Measurements from ENCODE around the gene C2orf92. TPM values are rescaled to one million over a fixed set of nuclear protein-coding genes. Genes with fewer than 3 reads are reported as not detected.

Gene C2orf92
- total and polyA plus RNA-seq, 8 donors: 7.6 to 30.9 (median 25.5) TPM

DNA sequence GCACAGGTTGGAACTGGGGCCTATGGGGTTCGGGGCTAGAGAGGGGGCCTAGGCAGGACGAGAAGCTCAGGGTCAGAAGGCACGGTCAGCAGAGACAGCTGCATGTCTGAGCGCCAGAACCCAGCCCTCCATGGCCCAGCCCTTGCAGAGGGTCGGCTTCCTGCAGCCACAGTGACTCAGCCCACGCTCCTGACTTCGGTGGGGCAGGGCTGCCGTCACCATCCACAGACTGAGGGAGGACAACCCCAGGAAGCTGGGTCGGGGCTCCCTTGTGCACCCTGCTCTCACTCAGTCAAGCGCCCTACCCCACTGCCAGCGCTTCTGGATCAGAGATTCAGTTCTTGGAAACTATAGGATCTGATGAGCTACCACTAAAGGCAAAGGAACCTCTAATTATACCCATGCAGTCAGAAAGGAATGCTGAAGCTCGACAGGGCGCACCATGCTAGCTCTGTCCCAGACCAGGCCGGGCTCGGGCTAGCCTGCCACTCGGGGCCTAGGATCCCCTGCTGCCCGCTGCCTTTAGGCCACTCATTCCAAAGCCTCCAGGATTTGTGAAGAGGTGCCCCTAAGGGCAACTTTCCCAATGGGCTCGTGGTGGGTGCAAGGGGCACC is 8.6 kb upstream of the C2orf92 start:
- H3K27ac ChIP-seq: peak overlapping the region in 1 of 2 donors; percentile 18

DNA sequence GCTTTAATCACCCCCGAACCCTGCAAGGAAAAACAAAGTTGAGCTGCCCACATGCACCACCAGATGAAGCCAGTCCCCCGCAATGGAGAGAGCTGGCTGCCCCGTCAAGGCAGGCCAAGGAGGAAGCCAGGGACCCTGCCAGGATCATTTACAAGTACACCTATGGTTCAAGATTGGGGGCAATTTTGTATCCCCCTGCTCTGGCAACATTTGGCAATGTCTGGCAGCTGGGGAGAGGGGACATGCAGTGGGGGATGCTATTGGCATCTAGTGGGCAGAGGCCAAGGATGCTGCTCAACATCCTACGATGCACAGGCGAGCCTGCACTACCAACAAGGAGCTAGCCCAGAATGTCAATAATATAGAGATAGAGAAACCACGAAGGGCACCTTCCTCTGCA is 7.6 kb upstream of the C2orf92 start:
- DNase-seq (no peak), ATAC-seq (no peak)
- H3K27ac ChIP-seq: peak overlapping the region in 1 of 2 donors; percentile 94
- TF ChIP-seq, protein P1, sequence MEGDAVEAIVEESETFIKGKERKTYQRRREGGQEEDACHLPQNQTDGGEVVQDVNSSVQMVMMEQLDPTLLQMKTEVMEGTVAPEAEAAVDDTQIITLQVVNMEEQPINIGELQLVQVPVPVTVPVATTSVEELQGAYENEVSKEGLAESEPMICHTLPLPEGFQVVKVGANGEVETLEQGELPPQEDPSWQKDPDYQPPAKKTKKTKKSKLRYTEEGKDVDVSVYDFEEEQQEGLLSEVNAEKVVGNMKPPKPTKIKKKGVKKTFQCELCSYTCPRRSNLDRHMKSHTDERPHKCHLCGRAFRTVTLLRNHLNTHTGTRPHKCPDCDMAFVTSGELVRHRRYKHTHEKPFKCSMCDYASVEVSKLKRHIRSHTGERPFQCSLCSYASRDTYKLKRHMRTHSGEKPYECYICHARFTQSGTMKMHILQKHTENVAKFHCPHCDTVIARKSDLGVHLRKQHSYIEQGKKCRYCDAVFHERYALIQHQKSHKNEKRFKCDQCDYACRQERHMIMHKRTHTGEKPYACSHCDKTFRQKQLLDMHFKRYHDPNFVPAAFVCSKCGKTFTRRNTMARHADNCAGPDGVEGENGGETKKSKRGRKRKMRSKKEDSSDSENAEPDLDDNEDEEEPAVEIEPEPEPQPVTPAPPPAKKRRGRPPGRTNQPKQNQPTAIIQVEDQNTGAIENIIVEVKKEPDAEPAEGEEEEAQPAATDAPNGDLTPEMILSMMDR (IDR thresholded peaks at IDR 0.05): no peak
- H3K27me3 ChIP-seq: no peaks in the 10 kb centered on the region
- peaks cover 0 to 37% of the 10 kb centered on the region in 2 donors for H3K4me1 ChIP-seq
- H3K9me3 ChIP-seq: no peaks in the 10 kb centered on the region
- intact Hi-C loops (cut with DNase I): no loop called here
- peak overlapping the region in 1 of 2 donors; percentile 75 for H3K4me3 ChIP-seq
- H3K36me3 ChIP-seq: peaks cover 0 to 34% of the 10 kb centered on the region in 2 donors

More for the DNA sequence above, 8.6 kb upstream of the C2orf92 start:
- DNase-seq (no peak), ATAC-seq (no peak)
- no peaks in the 10 kb centered on the region for H3K9me3 ChIP-seq
- intact Hi-C loops (cut with DNase I): no loop called here
- TF ChIP-seq, protein P1 (IDR thresholded peaks at IDR 0.05): no peak
- peaks cover 0 to 44% of the 10 kb centered on the region in 2 donors for H3K36me3 ChIP-seq
- peaks cover 0 to 37% of the 10 kb centered on the region in 2 donors for H3K4me1 ChIP-seq
- H3K4me3 ChIP-seq: no peak overlapping the region
- no peaks in the 10 kb centered on the region for H3K27me3 ChIP-seq

DNA sequence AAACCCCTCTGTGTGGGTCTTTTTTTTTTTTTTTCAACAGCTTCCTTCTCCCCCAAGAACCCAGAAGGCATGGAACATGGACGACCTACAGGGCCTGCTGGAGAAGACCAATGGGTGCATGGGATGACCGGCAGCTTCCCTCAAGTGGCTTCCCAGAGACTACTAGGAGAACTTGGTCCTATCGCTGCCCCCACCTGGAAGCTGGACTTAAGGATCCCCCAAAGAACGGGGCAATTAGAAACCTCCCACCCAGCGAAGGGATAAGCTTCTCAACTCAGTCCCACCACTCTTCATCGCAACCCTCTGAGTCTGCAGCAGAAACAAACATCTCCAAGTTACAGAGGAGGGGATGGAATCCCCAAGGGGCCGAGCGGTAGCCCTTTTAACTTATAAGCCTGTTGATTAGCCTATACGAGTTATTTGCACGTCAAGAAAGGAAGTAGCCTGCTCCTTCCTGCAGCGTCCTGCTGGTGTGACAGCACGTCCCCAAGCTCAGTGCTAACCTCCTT is 7.1 kb upstream of the C2orf92 start:
- intact Hi-C loops (cut with DNase I): no loop called here
- TF ChIP-seq, protein P1 (IDR thresholded peaks at IDR 0.05): no peak
- peak; percentile 14 for ATAC-seq
- no peaks in the 10 kb centered on the region for H3K27me3 ChIP-seq
- peak overlapping the region; percentile 94 to 95 for H3K27ac ChIP-seq
- H3K36me3 ChIP-seq: peaks cover 0 to 29% of the 10 kb centered on the region in 2 donors
- H3K9me3 ChIP-seq: no peaks in the 10 kb centered on the region
- H3K4me3 ChIP-seq: peak overlapping the region; percentile 54 to 75
- peaks cover 0 to 37% of the 10 kb centered on the region in 2 donors for H3K4me1 ChIP-seq
- no peak for DNase-seq

DNA sequence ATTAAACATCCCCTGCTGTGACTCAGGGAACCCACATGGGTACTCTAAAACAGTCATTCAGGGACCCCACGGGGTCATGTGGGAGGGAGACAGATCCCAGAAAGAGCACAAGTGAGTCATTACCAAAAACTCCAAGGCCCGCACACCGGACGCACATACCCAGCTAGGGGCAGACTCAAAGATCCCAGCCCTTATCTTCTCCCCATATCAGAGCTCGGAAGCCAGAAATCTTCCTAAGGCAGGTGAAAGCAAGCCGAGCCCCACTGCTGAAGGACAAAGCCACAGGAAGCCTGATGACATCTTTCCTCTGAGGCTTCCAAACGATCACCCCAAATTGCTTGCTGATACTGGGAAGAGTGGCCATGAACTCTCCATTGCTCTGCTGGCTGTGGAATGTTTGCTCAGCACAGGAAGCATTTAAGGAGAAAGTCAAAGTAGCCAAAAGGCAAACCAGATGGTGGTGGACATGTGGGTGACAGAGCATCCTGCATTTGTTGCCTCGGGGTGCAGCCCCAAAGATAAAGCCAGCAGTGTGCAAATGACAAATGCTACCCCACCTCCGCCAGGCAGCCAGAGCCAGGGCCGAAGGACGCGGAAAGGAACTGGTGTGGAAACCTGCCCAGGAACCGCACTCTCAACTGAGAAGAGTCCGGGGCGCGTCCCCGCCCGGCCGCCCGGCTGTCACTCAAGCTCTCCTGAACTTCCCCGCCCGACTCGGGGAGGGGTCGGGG is 6.5 kb upstream of the C2orf92 start:
- Histone ChIP-seq H3K27me3 (no peaks in the 10 kb centered on the region), H3K36me3 (peaks cover 0 to 22% of the 10 kb centered on the region in 2 donors), H3K9me3 (no peaks in the 10 kb centered on the region), H3K4me3 (peak overlapping the region; percentile 54 to 75), H3K4me1 (peaks cover 0 to 37% of the 10 kb centered on the region in 2 donors), H3K27ac (peak overlapping the region; percentile 94 to 95)
- DNase-seq: peak; percentile 60 to 92 (median 81)
- intact Hi-C loops (cut with DNase I): no loop called here
- TF ChIP-seq, protein P1 (IDR thresholded peaks at IDR 0.05): no peak
- peak; percentile 72 for ATAC-seq

DNA sequence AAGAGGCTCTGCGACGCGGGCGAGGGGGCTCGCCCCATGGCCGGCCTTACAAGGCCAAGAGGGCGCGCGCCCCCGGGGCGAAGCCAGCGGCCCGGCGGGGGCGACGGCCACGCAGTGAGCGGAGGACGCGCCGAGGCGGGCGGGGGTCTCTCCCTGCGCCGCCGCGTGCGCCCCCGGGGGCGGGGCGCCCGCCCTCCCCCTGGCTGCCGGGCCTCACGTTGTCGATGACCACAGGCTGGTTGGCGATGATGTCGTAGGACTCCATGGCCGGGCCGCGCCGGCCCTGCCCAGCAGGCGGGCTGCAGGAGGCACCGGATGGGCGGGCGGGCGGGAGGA is 5.9 kb upstream of the C2orf92 start:
- H3K4me1 ChIP-seq: peaks cover 0 to 37% of the 10 kb centered on the region in 2 donors
- H3K36me3 ChIP-seq: peaks cover 0 to 17% of the 10 kb centered on the region in 2 donors
- intact Hi-C loops (cut with DNase I): no loop called here
- DNase-seq (no peak), ATAC-seq (no peak)
- TF ChIP-seq, protein P1 (IDR thresholded peaks at IDR 0.05): no peak
- H3K27ac ChIP-seq: peak overlapping the region; percentile 94 to 95
- no peaks in the 10 kb centered on the region for H3K27me3 ChIP-seq
- H3K9me3 ChIP-seq: no peaks in the 10 kb centered on the region
- peak overlapping the region; percentile 54 to 75 for H3K4me3 ChIP-seq
